GM12878 (cell line): ENCODE measurements around the gene NCLN.

Experiments used
- CHD1 ChIP-seq: IDR thresholded peaks from 2 replicates; pipeline ENCODE4 v1.6.1; 2012; ENCODE audit warnings: low read depth, low read length, improper control_type of control experiment
- EP300 ChIP-seq, 2 experiments: fragments of 150-350 bp in 1 of 2; IDR thresholded peaks; 2 replicates each; pipeline ENCODE4 v1.6.1; 2011 to 2012; ENCODE audit warnings: low read depth in 2 of 2, low read length in 2 of 2, borderline replicate concordance in 1 of 2, improper control_type of control experiment in 1 of 2, inconsistent platforms in 1 of 2; ENCODE audit not compliant: control insufficient read depth in 1 of 2
- HDAC6 ChIP-seq: fragments of 200-600 bp; sonication (generic); IDR thresholded peaks from one replicate; pipeline ENCODE4 v1.8.0; 2017; ENCODE audit warnings: antibody characterized with exemption; ENCODE audit not compliant: unreplicated experiment
- NR2C2 ChIP-seq: IDR thresholded peaks from 2 replicates; pipeline ENCODE4 v1.6.1; 2011; ENCODE audit warnings: borderline replicate concordance, low read depth; ENCODE audit not compliant: control insufficient read depth, insufficient read length
- PAX8 ChIP-seq: fragments of 450-650 bp; IDR thresholded peaks from 2 replicates; pipeline ENCODE4 v1.6.1; 2017; ENCODE audit warnings: mild to moderate bottlenecking, moderate library complexity
- POLR2A ChIP-seq: IDR thresholded peaks from 2 replicates; pipeline ENCODE4 v1.6.1; 2011; ENCODE audit warnings: low read depth, mild to moderate bottlenecking, low read length
- POLR2AphosphoS5 ChIP-seq: IDR thresholded peaks from 2 replicates; pipeline ENCODE4 v1.6.1; 2011; ENCODE audit warnings: mild to moderate bottlenecking, low read length, inconsistent platforms
- TF ChIP-seq, protein P1 (sequence below), 3 experiments: IDR thresholded peaks in 2 of 3; conservative IDR thresholded peaks in 1 of 3; 2 replicates each; pipeline ENCODE4 v1.5.1; 2011; ENCODE audit warnings: low read depth in 3 of 3, low read length in 3 of 3, mild to moderate bottlenecking in 3 of 3, control low read depth in 2 of 3, moderate library complexity in 2 of 3, inconsistent platforms in 1 of 3, mixed read lengths in 1 of 3; ENCODE audit not compliant: control insufficient read depth in 2 of 3, insufficient read depth in 1 of 3; ENCODE audit errors: extremely low read depth in 1 of 3

DNA sequence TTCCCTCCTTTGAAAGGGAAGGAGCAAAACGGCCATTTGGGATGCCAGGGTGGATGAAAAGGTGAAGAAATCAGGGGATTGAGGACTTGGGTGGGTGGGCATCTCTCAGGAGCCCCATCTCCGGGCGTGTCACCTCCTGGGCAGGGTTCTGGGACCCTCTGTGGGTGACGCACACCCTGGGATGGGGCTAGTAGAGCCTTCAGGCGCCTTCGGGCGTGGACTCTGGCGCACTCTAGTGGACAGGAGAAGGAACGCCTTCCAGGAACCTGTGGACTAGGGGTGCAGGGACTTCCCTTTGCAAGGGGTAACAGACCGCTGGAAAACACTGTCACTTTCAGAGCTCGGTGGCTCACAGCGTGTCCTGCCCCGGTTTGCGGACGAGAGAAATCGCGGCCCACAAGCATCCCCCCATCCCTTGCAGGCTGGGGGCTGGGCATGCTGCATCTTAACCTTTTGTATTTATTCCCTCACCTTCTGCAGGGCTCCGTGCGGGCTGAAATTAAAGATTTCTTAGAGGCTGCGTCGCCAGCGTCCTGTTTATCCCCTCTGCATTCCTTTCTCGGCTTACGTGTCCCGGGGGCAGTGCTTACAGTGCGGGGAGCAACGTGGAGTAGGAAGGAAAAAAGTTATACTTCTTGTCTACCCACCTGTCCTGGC, 22.4 kb upstream of the NCLN start:
- TF ChIP-seq EP300 (IDR thresholded peaks at IDR 0.05; ENCODE audit: borderline replicate concordance in 1 of 2, control insufficient read depth in 1 of 2, low read depth in 2 of 2, low read length in 2 of 2) = no peak
- TF ChIP-seq NR2C2 = no peak
- no peak for TF ChIP-seq POLR2A
- TF ChIP-seq, protein P1, sequence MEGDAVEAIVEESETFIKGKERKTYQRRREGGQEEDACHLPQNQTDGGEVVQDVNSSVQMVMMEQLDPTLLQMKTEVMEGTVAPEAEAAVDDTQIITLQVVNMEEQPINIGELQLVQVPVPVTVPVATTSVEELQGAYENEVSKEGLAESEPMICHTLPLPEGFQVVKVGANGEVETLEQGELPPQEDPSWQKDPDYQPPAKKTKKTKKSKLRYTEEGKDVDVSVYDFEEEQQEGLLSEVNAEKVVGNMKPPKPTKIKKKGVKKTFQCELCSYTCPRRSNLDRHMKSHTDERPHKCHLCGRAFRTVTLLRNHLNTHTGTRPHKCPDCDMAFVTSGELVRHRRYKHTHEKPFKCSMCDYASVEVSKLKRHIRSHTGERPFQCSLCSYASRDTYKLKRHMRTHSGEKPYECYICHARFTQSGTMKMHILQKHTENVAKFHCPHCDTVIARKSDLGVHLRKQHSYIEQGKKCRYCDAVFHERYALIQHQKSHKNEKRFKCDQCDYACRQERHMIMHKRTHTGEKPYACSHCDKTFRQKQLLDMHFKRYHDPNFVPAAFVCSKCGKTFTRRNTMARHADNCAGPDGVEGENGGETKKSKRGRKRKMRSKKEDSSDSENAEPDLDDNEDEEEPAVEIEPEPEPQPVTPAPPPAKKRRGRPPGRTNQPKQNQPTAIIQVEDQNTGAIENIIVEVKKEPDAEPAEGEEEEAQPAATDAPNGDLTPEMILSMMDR (IDR thresholded peaks at IDR 0.05 in 2 of 3, conservative IDR thresholded peaks at IDR 0.05 in 1 of 3; ENCODE audit: control insufficient read depth in 2 of 3, extremely low read depth in 1 of 3, insufficient read depth in 1 of 3, low read depth in 3 of 3, low read length in 3 of 3) = peak; percentile 95 to 99 (median 98); a peak in 5 of 6 replicates
- TF ChIP-seq PAX8 = no peak
- no peak for TF ChIP-seq HDAC6
- TF ChIP-seq POLR2AphosphoS5 = no peak
- no peak for TF ChIP-seq CHD1
